CD4-positive, alpha-beta memory T cell (primary cell): ENCODE data around the gene ZC3H12A. TPM values are rescaled to one million over a fixed set of nuclear protein-coding genes. Genes with fewer than 3 reads are reported as not detected.

Experiments
- CTCF ChIA-PET: fragments of 350-600 bp; sonication (Branson Sonifier 250); formaldehyde crosslinking; loops from one replicate; lab custom pipeline; 2021; ENCODE audit warnings: inconsistent platforms; ENCODE audit not compliant: partially characterized antibody; lab: Charles Lee
- POLR2A ChIA-PET: fragments of 350-600 bp; sonication (Branson Sonifier 250); formaldehyde crosslinking; loops from one replicate; lab custom pipeline; 2021; ENCODE audit not compliant: partially characterized antibody; lab: Charles Lee
- DNase-seq, 5 donors: peaks; one replicate each; pipeline versions ENCODE4 v3.0.0 to v3.0.0-alpha.2; 2020 to 2022; ENCODE audit warnings: mixed read lengths in 1 of 5
- H3K27ac ChIP-seq: one replicate; pipeline ENCODE4 v1.7.0; 2013; ENCODE audit warnings: low read depth, low read length
- H3K27me3 ChIP-seq: 2 replicates; pipeline ENCODE4 v1.7.0; 2013; ENCODE audit warnings: mild to moderate bottlenecking, low read length, moderate library complexity; ENCODE audit not compliant: insufficient read depth
- H3K36me3 ChIP-seq: 2 replicates; pipeline ENCODE4 v1.7.0; 2013; ENCODE audit warnings: mild to moderate bottlenecking, low read length, moderate library complexity; ENCODE audit not compliant: insufficient read depth
- H3K4me1 ChIP-seq: 2 replicates; pipeline ENCODE4 v1.7.0; 2013; ENCODE audit warnings: mild to moderate bottlenecking, low read length, moderate library complexity; ENCODE audit not compliant: insufficient read depth
- H3K4me3 ChIP-seq, 2 donors: one replicate each; pipeline ENCODE4 v1.7.0; 2013; ENCODE audit warnings: low read length in 2 of 2, mild to moderate bottlenecking in 1 of 2
- H3K9me3 ChIP-seq, 2 donors: one replicate each; pipeline ENCODE4 v1.7.0; 2013; ENCODE audit warnings: low read length in 2 of 2, control low read depth in 1 of 2; ENCODE audit not compliant: control insufficient read depth in 1 of 2
- H3K27ac Mint-ChIP-seq, 7 donors: one replicate each; pipeline ENCODE4 v1.8.0; 2020 to 2021; ENCODE audit warnings: mixed read lengths in 7 of 7, mild to moderate bottlenecking in 6 of 7, inconsistent platforms in 3 of 7, moderate library complexity in 3 of 7
- H3K27me3 Mint-ChIP-seq, 2 donors: one replicate each; pipeline ENCODE4 v1.8.0; 2020 to 2021; ENCODE audit warnings: mixed read lengths in 2 of 2
- H3K36me3 Mint-ChIP-seq, 2 donors: one replicate each; pipeline ENCODE4 v1.8.0; 2020 to 2021; ENCODE audit warnings: mixed read lengths in 2 of 2, inconsistent platforms in 1 of 2, mild to moderate bottlenecking in 1 of 2
- H3K4me1 Mint-ChIP-seq, 4 donors: one replicate each; pipeline ENCODE4 v1.8.0; 2020 to 2021; ENCODE audit warnings: mixed read lengths in 4 of 4, mild to moderate bottlenecking in 1 of 4
- H3K4me3 Mint-ChIP-seq, 8 donors: one replicate each; pipeline ENCODE4 v1.8.0; 2020 to 2021; ENCODE audit warnings: mixed read lengths in 8 of 8, mild to moderate bottlenecking in 7 of 8, moderate library complexity in 6 of 8, inconsistent platforms in 3 of 8
- H3K9me3 Mint-ChIP-seq, 8 donors: one replicate each; pipeline ENCODE4 v1.8.0; 2020 to 2021; ENCODE audit warnings: mixed read lengths in 8 of 8, mild to moderate bottlenecking in 5 of 8, inconsistent platforms in 3 of 8, moderate library complexity in 1 of 8
- intact Hi-C: fragments of 100-400 bp; cut with micrococcal nuclease; formaldehyde crosslinking; loops from one replicate; pipeline ENCODE4 v1.15.1; 2023
- polyA plus RNA-seq, 2 donors: library from polyadenylated mRNA; unstranded; fragments of 300-500 nt; fragmentation: Illumina TruSeq; gene quantifications; one replicate each; pipeline ENCODE4 v1.2.3, GENCODE V29; 2021
- total RNA-seq, 2 experiments: library from RNA; stranded (reverse); gene quantifications; one replicate each; pipeline ENCODE4 v1.2.3, GENCODE V29; 2021

Gene ZC3H12A
- total and polyA plus RNA-seq, 4 experiments from 2014 or later, result 10.6 to 60.7 (median 37.3) TPM

DNA sequence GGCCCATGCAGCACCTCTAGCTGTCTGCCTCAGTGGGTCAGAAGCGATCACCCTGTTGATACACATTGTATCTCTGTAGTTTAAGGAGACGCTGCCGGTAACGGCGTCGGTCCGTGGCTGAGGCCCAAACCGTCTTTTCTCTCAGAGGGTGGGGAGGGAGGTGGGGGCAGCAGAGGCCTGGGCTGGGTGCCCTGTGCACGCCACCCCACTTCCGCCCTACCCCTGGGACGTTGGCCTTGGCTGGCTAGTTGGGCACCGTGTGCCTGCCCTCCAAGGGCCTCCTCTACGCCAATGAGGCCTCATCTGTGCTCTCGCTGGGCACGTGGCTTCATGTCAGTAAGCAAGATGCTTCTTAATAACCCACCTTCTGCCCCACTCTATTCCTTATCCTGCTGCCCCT, 9.4 kb downstream of the ZC3H12A start:
- H3K4me3 Mint-ChIP-seq, result peak overlapping the region in 3 of 8 donors; percentile 0 to 66 (median 54)
- DNase-seq, result peak in 1 of 5 donors; percentile 1
- H3K4me1 Mint-ChIP-seq, result peaks cover 14 to 50% (median 32%) of the 10 kb centered on the region in 4 donors

DNA sequence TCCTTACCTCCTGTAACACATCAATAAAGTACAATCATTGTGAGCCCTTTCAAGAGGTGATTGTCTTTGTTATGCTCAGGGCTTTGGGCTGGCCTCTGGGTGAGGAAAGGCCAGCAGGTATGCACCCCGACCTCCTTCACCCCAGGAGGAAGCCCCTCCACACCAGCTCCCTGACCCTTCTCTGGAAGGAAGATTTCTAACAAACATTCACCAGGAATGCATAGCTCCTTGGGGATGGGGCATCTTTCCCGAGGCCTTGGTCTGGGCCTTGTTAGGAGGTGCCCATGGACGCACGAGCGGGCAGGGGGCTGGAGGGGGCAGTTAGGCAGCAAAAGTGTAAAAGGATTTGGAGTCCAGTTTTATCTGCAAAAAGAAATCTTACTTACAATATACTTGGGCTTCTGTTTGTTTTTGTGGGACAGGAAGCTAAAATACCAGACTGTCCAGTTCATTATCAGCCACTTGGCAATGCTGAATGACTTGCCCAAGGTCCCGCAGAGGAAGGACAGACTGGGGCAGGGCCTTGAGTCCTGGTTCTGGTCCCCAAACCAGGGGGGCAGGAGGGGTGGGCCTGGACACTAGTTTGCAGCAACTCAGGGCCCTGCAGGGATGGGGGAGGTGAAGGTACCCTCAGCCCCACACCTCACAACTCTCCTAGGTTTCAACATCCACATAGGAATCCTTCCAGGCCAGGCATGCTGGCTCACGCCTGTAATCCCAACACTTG, 10.1 kb downstream of the ZC3H12A start:
- H3K36me3 ChIP-seq, result peaks cover 56% of the 10 kb centered on the region
- DNase-seq, result peak in 1 of 5 donors; percentile 1
- no peaks in the 10 kb centered on the region for H3K9me3 ChIP-seq
- peaks cover 40% of the 10 kb centered on the region for H3K4me1 ChIP-seq
- intact Hi-C loops, result no loop called here
- peak overlapping the region; percentile 23 to 100 (median 78) for H3K27ac Mint-ChIP-seq
- H3K4me3 ChIP-seq, result no peak overlapping the region
- H3K9me3 Mint-ChIP-seq, result peaks cover 0 to 2% (median 0%) of the 10 kb centered on the region in 8 donors
- peak overlapping the region in 3 of 8 donors; percentile 35 to 66 (median 54) for H3K4me3 Mint-ChIP-seq
- ChIA-PET CTCF (interaction anchor here (1.2 to 11.5 kb wide), 5 partner anchors 10 to 28 kb away, joined by 6 to 417 read pairs (median 69); partner anchors contain the start of gene ZC3H12A), POLR2A (interaction anchor here (0.7 to 11.1 kb wide), 4 partner anchors 10 to 30 kb away, joined by 3 to 229 read pairs (median 54); partner anchors contain the start of genes MEAF6 and ZC3H12A)
- H3K27me3 Mint-ChIP-seq, result no peaks in the 10 kb centered on the region
- H3K4me1 Mint-ChIP-seq, result peaks cover 12 to 43% (median 29%) of the 10 kb centered on the region in 4 donors
- H3K36me3 Mint-ChIP-seq, result peaks cover 18 to 67% of the 10 kb centered on the region in 2 donors
- peak overlapping the region; percentile 8 for H3K27ac ChIP-seq
- H3K27me3 ChIP-seq, result no peaks in the 10 kb centered on the region

More for the DNA sequence above, 9.4 kb downstream of the ZC3H12A start:
- H3K4me3 ChIP-seq, result no peak overlapping the region
- ChIA-PET POLR2A (interaction anchor here (0.7 to 11.1 kb wide), 5 partner anchors 9 to 31 kb away, joined by 3 to 229 read pairs (median 5); partner anchors contain the start of genes MEAF6 and ZC3H12A), CTCF (interaction anchor here (5.2 to 11.5 kb wide), 3 partner anchors 9 to 27 kb away, joined by 69 to 417 read pairs (median 219); partner anchors contain the start of gene ZC3H12A)
- Mint-ChIP-seq H3K27ac (peak overlapping the region; percentile 10 to 100 (median 78)), H3K36me3 (peaks cover 21 to 72% of the 10 kb centered on the region in 2 donors), H3K9me3 (peaks cover 0 to 2% (median 0%) of the 10 kb centered on the region in 8 donors), H3K27me3 (no peaks in the 10 kb centered on the region)
- H3K4me1 ChIP-seq, result peaks cover 41% of the 10 kb centered on the region
- intact Hi-C loops, result no loop called here
- peaks cover 56% of the 10 kb centered on the region for H3K36me3 ChIP-seq
- no peak overlapping the region for H3K27ac ChIP-seq
- no peaks in the 10 kb centered on the region for H3K27me3 ChIP-seq
- H3K9me3 ChIP-seq, result no peaks in the 10 kb centered on the region

DNA sequence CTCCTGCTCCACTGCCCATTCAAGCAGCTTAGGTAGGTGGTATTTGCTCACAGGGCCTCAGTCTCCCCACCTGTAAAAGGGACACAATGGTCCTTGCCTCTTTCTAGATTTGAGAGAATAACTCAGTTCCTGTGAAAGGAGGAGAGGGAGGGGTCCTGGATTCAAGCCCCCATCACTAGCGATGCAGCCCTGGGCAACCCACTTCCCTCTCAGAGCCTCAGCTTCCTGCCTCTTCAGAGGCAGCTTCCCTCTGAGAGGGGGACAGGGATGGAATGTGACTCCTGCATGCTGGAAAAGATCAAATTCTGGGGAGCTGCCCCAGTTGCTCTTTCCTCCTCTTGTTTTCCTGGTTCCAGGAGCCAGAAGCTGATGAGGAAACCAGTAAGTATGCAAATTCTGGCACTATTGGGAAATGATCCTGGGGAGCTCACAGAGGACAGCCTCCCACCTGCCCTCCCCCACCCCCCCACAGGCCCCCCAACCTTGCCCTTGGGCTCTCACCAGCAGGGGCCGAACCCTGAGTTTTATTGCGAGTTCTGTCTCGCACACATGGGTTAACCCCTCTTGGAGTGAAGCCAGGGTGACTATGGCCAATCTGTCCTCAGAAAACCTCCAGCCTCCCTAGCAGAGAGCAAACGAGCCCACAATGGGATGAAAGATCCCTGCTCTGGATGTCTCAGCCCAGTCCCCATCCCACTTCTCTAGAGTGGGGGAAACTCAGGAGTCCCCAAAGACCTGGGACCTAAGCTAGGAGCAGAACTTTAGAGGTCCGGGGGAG, 11.7 kb downstream of the ZC3H12A start:
- peaks cover 0 to 2% (median 0%) of the 10 kb centered on the region in 8 donors for H3K9me3 Mint-ChIP-seq
- H3K4me3 Mint-ChIP-seq, result no peak overlapping the region
- Histone ChIP-seq H3K27me3 (no peaks in the 10 kb centered on the region), H3K4me1 (peaks cover 25% of the 10 kb centered on the region), H3K36me3 (peaks cover 50% of the 10 kb centered on the region), H3K27ac (peak overlapping the region; percentile 42), H3K4me3 (no peak overlapping the region), H3K9me3 (no peaks in the 10 kb centered on the region)
- no peak for DNase-seq
- intact Hi-C loops, result no loop called here
- ChIA-PET CTCF (interaction anchor here (0.9 to 11.5 kb wide), 11 partner anchors 12 to 197 kb away, joined by 3 to 417 read pairs (median 20); partner anchors contain the start of genes MEAF6 and ZC3H12A), POLR2A (interaction anchor here (0.6 to 11.1 kb wide), 6 partner anchors 11 to 35 kb away, joined by 3 to 229 read pairs (median 19); partner anchors contain the start of genes MEAF6 and ZC3H12A)
- peaks cover 21 to 64% of the 10 kb centered on the region in 2 donors for H3K36me3 Mint-ChIP-seq
- H3K27ac Mint-ChIP-seq, result peak overlapping the region in 6 of 7 donors; percentile 12 to 100 (median 71)
- peaks cover 11 to 29% (median 22%) of the 10 kb centered on the region in 4 donors for H3K4me1 Mint-ChIP-seq
- no peaks in the 10 kb centered on the region for H3K27me3 Mint-ChIP-seq

DNA sequence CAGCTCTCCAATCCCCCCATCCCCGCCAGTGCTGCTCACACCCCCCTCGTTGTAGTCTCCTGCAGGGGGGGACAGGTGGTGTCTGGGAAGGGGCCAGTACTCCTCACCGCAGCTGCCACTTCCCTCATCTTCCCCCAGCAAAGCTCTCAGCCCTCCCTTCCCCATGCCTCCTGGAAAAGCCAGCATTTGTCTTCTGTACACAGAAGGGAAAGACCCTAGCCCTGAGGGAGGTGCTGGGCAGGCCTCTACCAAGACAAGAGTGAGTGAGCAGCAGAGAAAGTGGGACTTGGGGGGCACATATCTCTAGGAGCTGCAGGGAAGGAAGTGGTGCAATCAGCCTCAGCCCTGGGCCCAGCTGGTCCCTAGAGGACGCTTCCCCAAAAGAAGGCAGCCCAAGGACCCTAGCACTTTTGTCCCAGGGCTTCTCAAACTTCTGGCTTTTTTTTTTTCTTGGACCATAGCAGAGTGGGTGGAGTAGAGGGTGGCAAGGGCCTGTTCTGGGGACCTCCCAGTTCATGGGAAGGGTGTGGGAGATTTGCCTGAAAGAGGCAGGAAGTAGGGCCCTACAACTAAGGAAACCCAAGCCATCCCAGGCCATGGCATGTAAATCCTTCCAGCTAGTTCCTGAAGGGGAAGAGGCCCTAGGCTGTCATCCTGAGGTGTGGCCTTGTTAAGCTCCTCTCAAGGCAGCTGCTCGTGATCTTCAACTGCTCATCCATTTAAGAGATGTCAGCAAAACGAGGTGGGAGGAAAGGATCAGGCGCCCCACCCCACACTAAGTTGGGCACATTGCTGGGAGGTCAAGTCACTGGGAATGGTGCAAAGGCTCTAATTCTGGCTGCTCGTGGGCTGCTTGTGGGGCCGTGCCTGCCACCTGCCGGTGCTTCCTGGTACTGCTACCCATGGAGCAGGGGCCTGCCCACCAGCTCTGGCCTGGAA, 12.6 kb downstream of the ZC3H12A start:
- peaks cover 42% of the 10 kb centered on the region for H3K36me3 ChIP-seq
- peak overlapping the region; percentile 42 for H3K27ac ChIP-seq

DNA sequence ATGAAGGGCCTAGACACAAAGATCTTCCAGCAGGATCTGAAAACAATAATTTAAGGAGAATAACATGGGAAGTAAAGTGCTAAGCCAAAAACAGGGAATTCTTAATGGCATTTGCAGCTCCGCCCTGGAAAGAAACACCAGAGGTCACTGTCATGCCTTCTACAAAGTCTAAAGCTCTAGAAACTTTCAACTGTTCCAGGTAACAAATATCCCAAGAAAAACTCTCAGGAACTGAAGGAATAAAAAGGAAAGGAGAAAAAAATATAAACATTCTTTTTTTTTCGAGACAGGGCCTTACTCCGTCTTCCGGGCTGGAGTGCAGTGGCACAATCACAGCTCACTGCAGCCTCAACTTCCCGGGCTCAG, 13.2 kb downstream of the ZC3H12A start:
- Histone ChIP-seq H3K9me3 (no peaks in the 10 kb centered on the region), H3K27me3 (no peaks in the 10 kb centered on the region), H3K27ac (no peak overlapping the region), H3K4me3 (no peak overlapping the region), H3K4me1 (peaks cover 15% of the 10 kb centered on the region), H3K36me3 (peaks cover 38% of the 10 kb centered on the region)
- ChIA-PET CTCF (interaction anchor here (0.7 to 11.5 kb wide), 22 partner anchors 10 to 372 kb away, joined by 3 to 417 read pairs (median 6); partner anchors contain the start of genes MEAF6, SNIP1 and ZC3H12A), POLR2A (interaction anchor here (0.6 to 11.1 kb wide), 9 partner anchors 8 to 203 kb away, joined by 3 to 229 read pairs (median 3); partner anchors contain the start of genes MEAF6 and ZC3H12A)
- Mint-ChIP-seq H3K4me3 (no peak overlapping the region), H3K4me1 (peaks cover 8 to 19% (median 10%) of the 10 kb centered on the region in 4 donors), H3K9me3 (no peaks in the 10 kb centered on the region), H3K27ac (peak overlapping the region; percentile 62 to 100 (median 91)), H3K27me3 (no peaks in the 10 kb centered on the region), H3K36me3 (peaks cover 9 to 56% of the 10 kb centered on the region in 2 donors)
- no peak for DNase-seq
- intact Hi-C loops, result loop anchor here (1.0 kb wide), 4 partner anchors 8 to 195 kb away; no protein-coding TSS in a partner anchor

More for the DNA sequence above, 12.6 kb downstream of the ZC3H12A start:
- H3K27me3 Mint-ChIP-seq, result no peaks in the 10 kb centered on the region
- H3K4me1 Mint-ChIP-seq, result peaks cover 8 to 21% (median 14%) of the 10 kb centered on the region in 4 donors
- DNase-seq, result peak; percentile 69 to 80 (median 71)
- no peak overlapping the region for H3K4me3 Mint-ChIP-seq
- Histone ChIP-seq H3K4me1 (peaks cover 17% of the 10 kb centered on the region), H3K4me3 (no peak overlapping the region), H3K27me3 (no peaks in the 10 kb centered on the region), H3K9me3 (no peaks in the 10 kb centered on the region)
- H3K36me3 Mint-ChIP-seq, result peaks cover 14 to 57% of the 10 kb centered on the region in 2 donors
- H3K27ac Mint-ChIP-seq, result peak overlapping the region; percentile 78 to 100 (median 91)
- CTCF ChIA-PET, result interaction anchor here (0.7 to 11.5 kb wide), 25 partner anchors 11 to 373 kb away, joined by 3 to 417 read pairs (median 5); partner anchors contain the start of genes GNL2, MEAF6, SNIP1 and ZC3H12A
- POLR2A ChIA-PET, result interaction anchor here (0.6 to 11.1 kb wide), 11 partner anchors 9 to 204 kb away, joined by 3 to 229 read pairs (median 3); partner anchors contain the start of genes MEAF6, SNIP1 and ZC3H12A
- H3K9me3 Mint-ChIP-seq, result no peaks in the 10 kb centered on the region
- intact Hi-C loops, result loop anchor here (1.0 kb wide), 4 partner anchors 8 to 195 kb away; no protein-coding TSS in a partner anchor
